WTC11 (cell line): ENCODE results near the gene CGNL1. TPM values are rescaled to one million over a fixed set of nuclear protein-coding genes. Genes with fewer than 3 reads are reported as not detected.

Experiments used
- ATAC-seq: fragments of 200-7000 bp; cut with Tn5 transposase; 2 replicates; pipeline ENCODE4 v1.10.0; 2021; ENCODE audit warnings: mild to moderate bottlenecking, moderate library complexity
- CTCF ChIA-PET: fragments of 300-600 bp; sonication (Branson Sonifier 250); formaldehyde crosslinking; loops from one replicate; lab custom pipeline; 2021; ENCODE audit warnings: antibody characterized with exemption; lab: Charles Lee
- POLR2A ChIA-PET: fragments of 350-600 bp; sonication (Branson Sonifier 250); formaldehyde crosslinking; loops from one replicate; lab custom pipeline; 2021; ENCODE audit warnings: antibody characterized with exemption; lab: Charles Lee
- DNase-seq: peaks from one replicate; pipeline ENCODE4 v3.0.0; 2021; ENCODE audit warnings: low spot score
- H3K27ac Mint-ChIP-seq: 2 replicates; pipeline ENCODE4 v1.8.0; 2021; ENCODE audit warnings: mixed read lengths
- H3K27me3 Mint-ChIP-seq: 2 replicates; pipeline ENCODE4 v1.8.0; 2021; ENCODE audit warnings: low read depth, mild to moderate bottlenecking, moderate library complexity, mixed read lengths
- H3K36me3 Mint-ChIP-seq: 2 replicates; pipeline ENCODE4 v1.8.0; 2021; ENCODE audit warnings: mixed read lengths
- H3K4me1 Mint-ChIP-seq: 2 replicates; pipeline ENCODE4 v1.8.0; 2022; ENCODE audit warnings: mixed read lengths
- H3K4me3 Mint-ChIP-seq: 2 replicates; pipeline ENCODE4 v1.8.0; 2021; ENCODE audit warnings: mild to moderate bottlenecking, moderate library complexity, mixed read lengths
- H3K9me3 Mint-ChIP-seq: 2 replicates; pipeline ENCODE4 v1.8.0; 2021; ENCODE audit warnings: mixed read lengths
- ELF4 ChIP-seq: sonication (generic); formaldehyde crosslinking; IDR thresholded peaks from 2 replicates; pipeline ENCODE4 v1.8.1; 2022; ENCODE audit warnings: low read depth, mild to moderate bottlenecking, moderate library complexity, missing genetic modification reagents
- ESRRA ChIP-seq: sonication (generic); formaldehyde crosslinking; IDR thresholded peaks from 2 replicates; pipeline ENCODE4 v1.8.1; 2022; ENCODE audit warnings: mild to moderate bottlenecking, missing genetic modification reagents, borderline replicate concordance
- FOXK1 ChIP-seq: sonication (generic); formaldehyde crosslinking; IDR thresholded peaks from 2 replicates; pipeline ENCODE4 v1.8.0; 2022; ENCODE audit warnings: mild to moderate bottlenecking, moderate library complexity, missing genetic modification reagents
- FOXP1 ChIP-seq: sonication (generic); formaldehyde crosslinking; IDR thresholded peaks from 2 replicates; pipeline ENCODE4 v1.8.0; 2022; ENCODE audit warnings: missing genetic modification reagents, mild to moderate bottlenecking, moderate library complexity, borderline replicate concordance
- KAT7 ChIP-seq: sonication (generic); formaldehyde crosslinking; IDR thresholded peaks from 2 replicates; pipeline ENCODE4 v1.8.1; 2023; ENCODE audit warnings: missing genetic modification reagents, mild to moderate bottlenecking, borderline replicate concordance
- NFATC4 ChIP-seq: fragments of 250-450 bp; sonication (Bioruptor Pico); IDR thresholded peaks from 2 replicates; pipeline ENCODE4 v1.9.0; 2021; ENCODE audit warnings: mild to moderate bottlenecking
- PRRX2 ChIP-seq: fragments of 250-450 bp; sonication (Bioruptor Pico); IDR thresholded peaks from 2 replicates; pipeline ENCODE4 v1.8.0; 2021; ENCODE audit warnings: mild to moderate bottlenecking
- SMAD3 ChIP-seq: sonication (generic); formaldehyde crosslinking; IDR thresholded peaks from 2 replicates; pipeline ENCODE4 v1.8.0; 2022; ENCODE audit warnings: missing genetic modification reagents, mild to moderate bottlenecking, borderline replicate concordance
- ZNF416 ChIP-seq: fragments of 250-450 bp; sonication (Bioruptor Pico); IDR thresholded peaks from 2 replicates; pipeline ENCODE4 v1.9.0; 2021; ENCODE audit warnings: mild to moderate bottlenecking, inconsistent platforms
- total RNA-seq: library from RNA; stranded (reverse); gene quantifications from 3 replicates; pipeline ENCODE4 v1.2.3, GENCODE V29; 2021
- TF ChIP-seq, protein P1 (sequence below): sonication (generic); formaldehyde crosslinking; IDR thresholded peaks from 2 replicates; pipeline ENCODE4 v1.8.0; 2023; ENCODE audit warnings: missing genetic modification reagents, mild to moderate bottlenecking, borderline replicate concordance
- TF ChIP-seq, protein P2 (sequence below): sonication (generic); formaldehyde crosslinking; IDR thresholded peaks from 2 replicates; pipeline ENCODE4 v1.8.0; 2023; ENCODE audit warnings: missing genetic modification reagents
- TF ChIP-seq, protein P3 (sequence below): fragments of 250-450 bp; sonication (Bioruptor Pico); IDR thresholded peaks from 2 replicates; pipeline ENCODE4 v1.9.0; 2021; ENCODE audit warnings: mild to moderate bottlenecking, borderline replicate concordance
- TF ChIP-seq, protein P4 (sequence below): sonication (generic); formaldehyde crosslinking; IDR thresholded peaks from 2 replicates; pipeline ENCODE4 v1.8.1; 2023; ENCODE audit warnings: mild to moderate bottlenecking, missing genetic modification reagents, moderate library complexity
- TF ChIP-seq, protein P5 (sequence below): sonication (generic); formaldehyde crosslinking; IDR thresholded peaks from 2 replicates; pipeline ENCODE4 v1.8.0; 2022; ENCODE audit warnings: mild to moderate bottlenecking, missing genetic modification reagents
- TF ChIP-seq, protein P6 (sequence below): sonication (generic); formaldehyde crosslinking; conservative IDR thresholded peaks from 2 replicates; pipeline ENCODE4 v1.8.1; 2023; ENCODE audit warnings: mild to moderate bottlenecking, low read depth, missing genetic modification reagents, moderate library complexity
- TF ChIP-seq, protein P7 (sequence below): sonication (generic); formaldehyde crosslinking; IDR thresholded peaks from 2 replicates; pipeline ENCODE4 v1.8.1; 2022; ENCODE audit warnings: mild to moderate bottlenecking, missing genetic modification reagents, moderate library complexity, borderline replicate concordance
- TF ChIP-seq, protein P8 (sequence below): sonication (generic); formaldehyde crosslinking; IDR thresholded peaks from 2 replicates; pipeline ENCODE4 v1.8.1; 2023; ENCODE audit warnings: mild to moderate bottlenecking, missing genetic modification reagents, borderline replicate concordance

Gene CGNL1
- total RNA-seq, 1 experiment from 2014 or later, result 57.3 TPM

DNA sequence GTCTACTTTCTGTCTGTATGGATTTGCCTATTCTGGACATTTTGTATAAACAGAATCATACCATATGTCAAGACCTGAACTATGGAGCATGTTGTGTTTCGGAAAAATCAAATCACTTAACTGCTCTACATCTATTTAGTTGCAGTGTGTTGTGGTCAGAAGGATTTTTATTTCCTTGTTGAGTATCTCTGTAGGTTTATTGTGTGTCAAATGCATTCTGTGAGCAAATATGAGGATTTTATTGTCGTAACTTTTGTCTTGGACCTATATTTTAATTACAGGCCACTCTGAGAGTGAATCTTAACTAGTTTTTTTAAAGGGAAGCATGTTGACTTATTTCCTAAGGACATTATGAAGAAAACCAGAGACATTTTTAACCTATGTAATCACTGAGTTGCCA lies 130.8 kb downstream of the CGNL1 start:
- Mint-ChIP-seq H3K27ac (no peak overlapping the region), H3K36me3 (no peaks in the 10 kb centered on the region)
- no peak for DNase-seq
- TF ChIP-seq, protein P1, sequence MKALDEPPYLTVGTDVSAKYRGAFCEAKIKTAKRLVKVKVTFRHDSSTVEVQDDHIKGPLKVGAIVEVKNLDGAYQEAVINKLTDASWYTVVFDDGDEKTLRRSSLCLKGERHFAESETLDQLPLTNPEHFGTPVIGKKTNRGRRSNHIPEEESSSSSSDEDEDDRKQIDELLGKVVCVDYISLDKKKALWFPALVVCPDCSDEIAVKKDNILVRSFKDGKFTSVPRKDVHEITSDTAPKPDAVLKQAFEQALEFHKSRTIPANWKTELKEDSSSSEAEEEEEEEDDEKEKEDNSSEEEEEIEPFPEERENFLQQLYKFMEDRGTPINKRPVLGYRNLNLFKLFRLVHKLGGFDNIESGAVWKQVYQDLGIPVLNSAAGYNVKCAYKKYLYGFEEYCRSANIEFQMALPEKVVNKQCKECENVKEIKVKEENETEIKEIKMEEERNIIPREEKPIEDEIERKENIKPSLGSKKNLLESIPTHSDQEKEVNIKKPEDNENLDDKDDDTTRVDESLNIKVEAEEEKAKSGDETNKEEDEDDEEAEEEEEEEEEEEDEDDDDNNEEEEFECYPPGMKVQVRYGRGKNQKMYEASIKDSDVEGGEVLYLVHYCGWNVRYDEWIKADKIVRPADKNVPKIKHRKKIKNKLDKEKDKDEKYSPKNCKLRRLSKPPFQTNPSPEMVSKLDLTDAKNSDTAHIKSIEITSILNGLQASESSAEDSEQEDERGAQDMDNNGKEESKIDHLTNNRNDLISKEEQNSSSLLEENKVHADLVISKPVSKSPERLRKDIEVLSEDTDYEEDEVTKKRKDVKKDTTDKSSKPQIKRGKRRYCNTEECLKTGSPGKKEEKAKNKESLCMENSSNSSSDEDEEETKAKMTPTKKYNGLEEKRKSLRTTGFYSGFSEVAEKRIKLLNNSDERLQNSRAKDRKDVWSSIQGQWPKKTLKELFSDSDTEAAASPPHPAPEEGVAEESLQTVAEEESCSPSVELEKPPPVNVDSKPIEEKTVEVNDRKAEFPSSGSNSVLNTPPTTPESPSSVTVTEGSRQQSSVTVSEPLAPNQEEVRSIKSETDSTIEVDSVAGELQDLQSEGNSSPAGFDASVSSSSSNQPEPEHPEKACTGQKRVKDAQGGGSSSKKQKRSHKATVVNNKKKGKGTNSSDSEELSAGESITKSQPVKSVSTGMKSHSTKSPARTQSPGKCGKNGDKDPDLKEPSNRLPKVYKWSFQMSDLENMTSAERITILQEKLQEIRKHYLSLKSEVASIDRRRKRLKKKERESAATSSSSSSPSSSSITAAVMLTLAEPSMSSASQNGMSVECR (CRISPR knock-in tag), result no peak
- no peak for TF ChIP-seq FOXK1 (CRISPR knock-in tag)
- no peak for TF ChIP-seq KAT7
- TF ChIP-seq, protein P2, sequence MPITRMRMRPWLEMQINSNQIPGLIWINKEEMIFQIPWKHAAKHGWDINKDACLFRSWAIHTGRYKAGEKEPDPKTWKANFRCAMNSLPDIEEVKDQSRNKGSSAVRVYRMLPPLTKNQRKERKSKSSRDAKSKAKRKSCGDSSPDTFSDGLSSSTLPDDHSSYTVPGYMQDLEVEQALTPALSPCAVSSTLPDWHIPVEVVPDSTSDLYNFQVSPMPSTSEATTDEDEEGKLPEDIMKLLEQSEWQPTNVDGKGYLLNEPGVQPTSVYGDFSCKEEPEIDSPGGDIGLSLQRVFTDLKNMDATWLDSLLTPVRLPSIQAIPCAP (CRISPR knock-in tag), result no peak
- TF ChIP-seq, protein P3, sequence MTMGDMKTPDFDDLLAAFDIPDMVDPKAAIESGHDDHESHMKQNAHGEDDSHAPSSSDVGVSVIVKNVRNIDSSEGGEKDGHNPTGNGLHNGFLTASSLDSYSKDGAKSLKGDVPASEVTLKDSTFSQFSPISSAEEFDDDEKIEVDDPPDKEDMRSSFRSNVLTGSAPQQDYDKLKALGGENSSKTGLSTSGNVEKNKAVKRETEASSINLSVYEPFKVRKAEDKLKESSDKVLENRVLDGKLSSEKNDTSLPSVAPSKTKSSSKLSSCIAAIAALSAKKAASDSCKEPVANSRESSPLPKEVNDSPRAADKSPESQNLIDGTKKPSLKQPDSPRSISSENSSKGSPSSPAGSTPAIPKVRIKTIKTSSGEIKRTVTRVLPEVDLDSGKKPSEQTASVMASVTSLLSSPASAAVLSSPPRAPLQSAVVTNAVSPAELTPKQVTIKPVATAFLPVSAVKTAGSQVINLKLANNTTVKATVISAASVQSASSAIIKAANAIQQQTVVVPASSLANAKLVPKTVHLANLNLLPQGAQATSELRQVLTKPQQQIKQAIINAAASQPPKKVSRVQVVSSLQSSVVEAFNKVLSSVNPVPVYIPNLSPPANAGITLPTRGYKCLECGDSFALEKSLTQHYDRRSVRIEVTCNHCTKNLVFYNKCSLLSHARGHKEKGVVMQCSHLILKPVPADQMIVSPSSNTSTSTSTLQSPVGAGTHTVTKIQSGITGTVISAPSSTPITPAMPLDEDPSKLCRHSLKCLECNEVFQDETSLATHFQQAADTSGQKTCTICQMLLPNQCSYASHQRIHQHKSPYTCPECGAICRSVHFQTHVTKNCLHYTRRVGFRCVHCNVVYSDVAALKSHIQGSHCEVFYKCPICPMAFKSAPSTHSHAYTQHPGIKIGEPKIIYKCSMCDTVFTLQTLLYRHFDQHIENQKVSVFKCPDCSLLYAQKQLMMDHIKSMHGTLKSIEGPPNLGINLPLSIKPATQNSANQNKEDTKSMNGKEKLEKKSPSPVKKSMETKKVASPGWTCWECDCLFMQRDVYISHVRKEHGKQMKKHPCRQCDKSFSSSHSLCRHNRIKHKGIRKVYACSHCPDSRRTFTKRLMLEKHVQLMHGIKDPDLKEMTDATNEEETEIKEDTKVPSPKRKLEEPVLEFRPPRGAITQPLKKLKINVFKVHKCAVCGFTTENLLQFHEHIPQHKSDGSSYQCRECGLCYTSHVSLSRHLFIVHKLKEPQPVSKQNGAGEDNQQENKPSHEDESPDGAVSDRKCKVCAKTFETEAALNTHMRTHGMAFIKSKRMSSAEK (CRISPR knock-in tag), result no peak
- TF ChIP-seq, protein P4, sequence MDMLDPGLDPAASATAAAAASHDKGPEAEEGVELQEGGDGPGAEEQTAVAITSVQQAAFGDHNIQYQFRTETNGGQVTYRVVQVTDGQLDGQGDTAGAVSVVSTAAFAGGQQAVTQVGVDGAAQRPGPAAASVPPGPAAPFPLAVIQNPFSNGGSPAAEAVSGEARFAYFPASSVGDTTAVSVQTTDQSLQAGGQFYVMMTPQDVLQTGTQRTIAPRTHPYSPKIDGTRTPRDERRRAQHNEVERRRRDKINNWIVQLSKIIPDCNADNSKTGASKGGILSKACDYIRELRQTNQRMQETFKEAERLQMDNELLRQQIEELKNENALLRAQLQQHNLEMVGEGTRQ (CRISPR knock-in tag), result no peak
- TF ChIP-seq ESRRA (CRISPR knock-in tag), result no peak
- TF ChIP-seq ELF4 (CRISPR knock-in tag), result no peak
- no peak for TF ChIP-seq NFATC4 (CRISPR knock-in tag)
- TF ChIP-seq, protein P5, sequence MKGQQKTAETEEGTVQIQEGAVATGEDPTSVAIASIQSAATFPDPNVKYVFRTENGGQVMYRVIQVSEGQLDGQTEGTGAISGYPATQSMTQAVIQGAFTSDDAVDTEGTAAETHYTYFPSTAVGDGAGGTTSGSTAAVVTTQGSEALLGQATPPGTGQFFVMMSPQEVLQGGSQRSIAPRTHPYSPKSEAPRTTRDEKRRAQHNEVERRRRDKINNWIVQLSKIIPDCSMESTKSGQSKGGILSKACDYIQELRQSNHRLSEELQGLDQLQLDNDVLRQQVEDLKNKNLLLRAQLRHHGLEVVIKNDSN, result no peak
- TF ChIP-seq, protein P6, sequence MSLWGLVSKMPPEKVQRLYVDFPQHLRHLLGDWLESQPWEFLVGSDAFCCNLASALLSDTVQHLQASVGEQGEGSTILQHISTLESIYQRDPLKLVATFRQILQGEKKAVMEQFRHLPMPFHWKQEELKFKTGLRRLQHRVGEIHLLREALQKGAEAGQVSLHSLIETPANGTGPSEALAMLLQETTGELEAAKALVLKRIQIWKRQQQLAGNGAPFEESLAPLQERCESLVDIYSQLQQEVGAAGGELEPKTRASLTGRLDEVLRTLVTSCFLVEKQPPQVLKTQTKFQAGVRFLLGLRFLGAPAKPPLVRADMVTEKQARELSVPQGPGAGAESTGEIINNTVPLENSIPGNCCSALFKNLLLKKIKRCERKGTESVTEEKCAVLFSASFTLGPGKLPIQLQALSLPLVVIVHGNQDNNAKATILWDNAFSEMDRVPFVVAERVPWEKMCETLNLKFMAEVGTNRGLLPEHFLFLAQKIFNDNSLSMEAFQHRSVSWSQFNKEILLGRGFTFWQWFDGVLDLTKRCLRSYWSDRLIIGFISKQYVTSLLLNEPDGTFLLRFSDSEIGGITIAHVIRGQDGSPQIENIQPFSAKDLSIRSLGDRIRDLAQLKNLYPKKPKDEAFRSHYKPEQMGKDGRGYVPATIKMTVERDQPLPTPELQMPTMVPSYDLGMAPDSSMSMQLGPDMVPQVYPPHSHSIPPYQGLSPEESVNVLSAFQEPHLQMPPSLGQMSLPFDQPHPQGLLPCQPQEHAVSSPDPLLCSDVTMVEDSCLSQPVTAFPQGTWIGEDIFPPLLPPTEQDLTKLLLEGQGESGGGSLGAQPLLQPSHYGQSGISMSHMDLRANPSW (CRISPR knock-in tag), result no peak
- no peak for TF ChIP-seq PRRX2 (CRISPR knock-in tag)
- TF ChIP-seq FOXP1, result no peak
- TF ChIP-seq ZNF416, result no peak
- no peak for TF ChIP-seq SMAD3
- TF ChIP-seq, protein P7, sequence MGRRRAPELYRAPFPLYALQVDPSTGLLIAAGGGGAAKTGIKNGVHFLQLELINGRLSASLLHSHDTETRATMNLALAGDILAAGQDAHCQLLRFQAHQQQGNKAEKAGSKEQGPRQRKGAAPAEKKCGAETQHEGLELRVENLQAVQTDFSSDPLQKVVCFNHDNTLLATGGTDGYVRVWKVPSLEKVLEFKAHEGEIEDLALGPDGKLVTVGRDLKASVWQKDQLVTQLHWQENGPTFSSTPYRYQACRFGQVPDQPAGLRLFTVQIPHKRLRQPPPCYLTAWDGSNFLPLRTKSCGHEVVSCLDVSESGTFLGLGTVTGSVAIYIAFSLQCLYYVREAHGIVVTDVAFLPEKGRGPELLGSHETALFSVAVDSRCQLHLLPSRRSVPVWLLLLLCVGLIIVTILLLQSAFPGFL (CRISPR knock-in tag), result no peak
- TF ChIP-seq, protein P8, sequence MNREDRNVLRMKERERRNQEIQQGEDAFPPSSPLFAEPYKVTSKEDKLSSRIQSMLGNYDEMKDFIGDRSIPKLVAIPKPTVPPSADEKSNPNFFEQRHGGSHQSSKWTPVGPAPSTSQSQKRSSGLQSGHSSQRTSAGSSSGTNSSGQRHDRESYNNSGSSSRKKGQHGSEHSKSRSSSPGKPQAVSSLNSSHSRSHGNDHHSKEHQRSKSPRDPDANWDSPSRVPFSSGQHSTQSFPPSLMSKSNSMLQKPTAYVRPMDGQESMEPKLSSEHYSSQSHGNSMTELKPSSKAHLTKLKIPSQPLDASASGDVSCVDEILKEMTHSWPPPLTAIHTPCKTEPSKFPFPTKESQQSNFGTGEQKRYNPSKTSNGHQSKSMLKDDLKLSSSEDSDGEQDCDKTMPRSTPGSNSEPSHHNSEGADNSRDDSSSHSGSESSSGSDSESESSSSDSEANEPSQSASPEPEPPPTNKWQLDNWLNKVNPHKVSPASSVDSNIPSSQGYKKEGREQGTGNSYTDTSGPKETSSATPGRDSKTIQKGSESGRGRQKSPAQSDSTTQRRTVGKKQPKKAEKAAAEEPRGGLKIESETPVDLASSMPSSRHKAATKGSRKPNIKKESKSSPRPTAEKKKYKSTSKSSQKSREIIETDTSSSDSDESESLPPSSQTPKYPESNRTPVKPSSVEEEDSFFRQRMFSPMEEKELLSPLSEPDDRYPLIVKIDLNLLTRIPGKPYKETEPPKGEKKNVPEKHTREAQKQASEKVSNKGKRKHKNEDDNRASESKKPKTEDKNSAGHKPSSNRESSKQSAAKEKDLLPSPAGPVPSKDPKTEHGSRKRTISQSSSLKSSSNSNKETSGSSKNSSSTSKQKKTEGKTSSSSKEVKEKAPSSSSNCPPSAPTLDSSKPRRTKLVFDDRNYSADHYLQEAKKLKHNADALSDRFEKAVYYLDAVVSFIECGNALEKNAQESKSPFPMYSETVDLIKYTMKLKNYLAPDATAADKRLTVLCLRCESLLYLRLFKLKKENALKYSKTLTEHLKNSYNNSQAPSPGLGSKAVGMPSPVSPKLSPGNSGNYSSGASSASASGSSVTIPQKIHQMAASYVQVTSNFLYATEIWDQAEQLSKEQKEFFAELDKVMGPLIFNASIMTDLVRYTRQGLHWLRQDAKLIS (CRISPR knock-in tag), result no peak
- TF ChIP-seq, all 79 proteins: peak for 0
- H3K4me3 Mint-ChIP-seq, result no peak overlapping the region
- POLR2A ChIA-PET, result no interaction called here
- CTCF ChIA-PET, result interaction anchor here (1.0 to 5.5 kb wide), 11 partner anchors 12 to 166 kb away, joined by 3 to 81 read pairs (median 6); no protein-coding TSS in a partner anchor
- no peaks in the 10 kb centered on the region for H3K27me3 Mint-ChIP-seq
- peaks cover 42% of the 10 kb centered on the region for H3K4me1 Mint-ChIP-seq
- no peak for ATAC-seq
- no peaks in the 10 kb centered on the region for H3K9me3 Mint-ChIP-seq
